Non-pigmented ciliary epithelial cell (primary cell): ENCODE measurements around the gene FNDC3A.

Experiments used
- DNase-seq: peaks from one replicate; pipeline ENCODE4 v3.0.0-alpha.2; 2010; ENCODE audit warnings: low read depth

Gene FNDC3A

GRCh38 chr13:48975856-48976575 lies at the start of gene FNDC3A:
Gene FNDC3A (plus strand): TSS chr13:48975912. CDS start chr13:49006191, 30,279 bp downstream.
- peak; percentile 22 for DNase-seq

GRCh38 chr13:48928757-48929430 lies 46.8 kb upstream of the FNDC3A start:
- DNase-seq = no peak

GRCh38 chr13:48930918-48931317 lies 44.8 kb upstream of the FNDC3A start:
- no peak for DNase-seq

GRCh38 chr13:48938308-48938943 lies 37.3 kb upstream of the FNDC3A start:
- DNase-seq = no peak

GRCh38 chr13:48939728-48940127 lies 36.0 kb upstream of the FNDC3A start:
- DNase-seq = no peak

GRCh38 chr13:48942131-48942530 lies 33.6 kb upstream of the FNDC3A start:
- DNase-seq = peak; percentile 28

- no peak for DNase-seq
These were observed 31.5 kb upstream of the FNDC3A start for GRCh38 chr13:48944221-48944620.

- DNase-seq = no peak
These were observed 30.1 kb upstream of the FNDC3A start for GRCh38 chr13:48945626-48946025.

- DNase-seq = no peak
These were observed 29.5 kb upstream of the FNDC3A start for GRCh38 chr13:48946163-48946562.

GRCh38 chr13:48949566-48950500 lies 25.9 kb upstream of the FNDC3A start:
- no peak for DNase-seq

- no peak for DNase-seq
These were observed 25.2 kb upstream of the FNDC3A start for GRCh38 chr13:48950501-48950875.

GRCh38 chr13:48954081-48954480 lies 21.6 kb upstream of the FNDC3A start:
- no peak for DNase-seq

GRCh38 chr13:48955536-48955935 lies 20.2 kb upstream of the FNDC3A start:
- DNase-seq = no peak

- DNase-seq = no peak
These were observed 14.3 kb upstream of the FNDC3A start for GRCh38 chr13:48961379-48961778.

GRCh38 chr13:48962281-48962680 lies 13.4 kb upstream of the FNDC3A start:
- DNase-seq = no peak

GRCh38 chr13:48965736-48966135 lies 10.0 kb upstream of the FNDC3A start:
- no peak for DNase-seq

- no peak for DNase-seq
These were observed 6.0 kb upstream of the FNDC3A start for GRCh38 chr13:48969685-48970084.

- no peak for DNase-seq
These were observed 1.8 kb upstream of the FNDC3A start for GRCh38 chr13:48973845-48974431.

- DNase-seq = no peak
These were observed 434 bp upstream of the FNDC3A start for GRCh38 chr13:48975101-48975855.

- DNase-seq = no peak
These were observed 1.0 kb downstream of the FNDC3A start for GRCh38 chr13:48976576-48977285.
